Activated CD4-positive, alpha-beta T cell treated with anti-CD3 and anti-CD28 coated beads for 36 hours (primary cell): ENCODE results near the gene PDE8B. TPM values are rescaled to one million over a fixed set of nuclear protein-coding genes. Genes with fewer than 3 reads are reported as not detected.
A peak's percentile ranks its signal among the peaks of the same experiment; 100 is the strongest.

Experiments
- ATAC-seq: fragments of 200-7000 bp; cut with Tn5 transposase; one replicate; pipeline ENCODE4 v1.10.0; 2021; ENCODE audit warnings: mild to moderate bottlenecking, moderate library complexity
- CTCF ChIA-PET: fragments of 350-600 bp; sonication (Branson Sonifier 250); formaldehyde crosslinking; loops from one replicate; lab custom pipeline; 2021; ENCODE audit warnings: antibody characterized with exemption; lab: Charles Lee
- POLR2A ChIA-PET: fragments of 350-600 bp; sonication (Branson Sonifier 250); formaldehyde crosslinking; loops from one replicate; lab custom pipeline; 2021; ENCODE audit warnings: antibody characterized with exemption, inconsistent platforms; lab: Charles Lee
- DNase-seq: peaks from one replicate; pipeline ENCODE4 v3.0.0-alpha.2; 2020
- H3K27ac Mint-ChIP-seq: one replicate; pipeline ENCODE4 v1.8.0; 2021; ENCODE audit warnings: mixed read lengths
- H3K27me3 Mint-ChIP-seq: one replicate; pipeline ENCODE4 v1.8.0; 2021; ENCODE audit warnings: mixed read lengths
- H3K36me3 Mint-ChIP-seq: one replicate; pipeline ENCODE4 v1.8.0; 2021; ENCODE audit warnings: low read depth, mixed read lengths
- H3K4me1 Mint-ChIP-seq: one replicate; pipeline ENCODE4 v1.8.0; 2021; ENCODE audit warnings: mixed read lengths
- H3K4me3 Mint-ChIP-seq: one replicate; pipeline ENCODE4 v1.8.0; 2021; ENCODE audit warnings: mild to moderate bottlenecking, moderate library complexity, mixed read lengths
- H3K9me3 Mint-ChIP-seq: one replicate; pipeline ENCODE4 v1.8.0; 2021; ENCODE audit warnings: low read depth, mixed read lengths
- intact Hi-C, 2 experiments: fragments of 100-400 bp; cut with DNase I in 1 of 2; cut with micrococcal nuclease in 1 of 2; formaldehyde crosslinking; loops; one replicate each; pipeline versions ENCODE4 v1.14.2 to v1.15.1; 2022 to 2024; cut with DNase I, micrococcal nuclease
- total RNA-seq, 2 experiments: library from RNA; stranded (reverse); gene quantifications; one replicate each; pipeline ENCODE4 v1.2.3, GENCODE V29; 2021

PDE8B gene
- total RNA-seq, 2 experiments from 2014 or later = not detected

DNA sequence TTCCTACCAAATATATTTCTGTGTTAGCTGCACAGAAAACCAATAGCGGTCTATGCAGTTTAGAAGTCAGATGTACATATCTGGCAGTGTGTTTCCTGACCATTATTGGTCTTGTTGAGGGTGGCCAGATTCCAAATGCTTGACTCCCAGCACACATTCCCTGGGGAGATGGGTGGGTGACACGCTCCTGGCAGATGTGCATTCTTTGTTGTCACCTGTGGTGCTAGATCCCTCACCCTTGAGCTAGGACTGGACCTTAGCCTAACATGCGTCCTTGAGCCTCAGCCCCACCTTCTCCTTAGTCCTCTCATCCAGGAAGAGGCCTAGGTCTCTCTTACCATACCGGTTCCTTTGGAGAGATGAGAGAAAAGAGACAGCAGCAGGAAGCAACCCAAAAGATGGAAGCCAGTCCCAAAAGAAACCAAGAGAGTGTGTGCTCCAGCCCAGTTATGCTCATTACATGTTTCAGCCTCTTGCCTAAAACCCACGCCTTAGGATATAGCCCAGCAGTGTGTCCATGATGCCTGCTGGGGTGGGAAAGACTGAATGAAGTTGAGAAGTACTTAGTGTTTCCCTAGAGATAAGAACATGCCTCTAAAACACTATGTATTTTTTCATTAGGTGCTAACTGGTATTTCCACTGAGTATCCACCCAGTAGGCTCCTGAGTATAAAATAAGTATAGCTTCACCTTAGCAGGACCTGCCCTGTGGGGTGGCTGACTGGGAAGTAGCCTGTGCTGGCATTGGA lies 116.7 kb downstream of the PDE8B start:
- H3K9me3 Mint-ChIP-seq = no peaks in the 10 kb centered on the region
- ATAC-seq = no peak
- POLR2A ChIA-PET = no interaction called here
- intact Hi-C loops = no loop called here
- CTCF ChIA-PET = interaction anchor here (2.0 kb wide), 1 partner anchor 8 kb away, joined by 9 read pairs; no protein-coding TSS in a partner anchor
- H3K27me3 Mint-ChIP-seq = peaks cover 12% of the 10 kb centered on the region
- no peak for DNase-seq
- H3K4me3 Mint-ChIP-seq = no peak overlapping the region
- no peak overlapping the region for H3K27ac Mint-ChIP-seq
- peaks cover 16% of the 10 kb centered on the region for H3K4me1 Mint-ChIP-seq
- no peaks in the 10 kb centered on the region for H3K36me3 Mint-ChIP-seq

DNA sequence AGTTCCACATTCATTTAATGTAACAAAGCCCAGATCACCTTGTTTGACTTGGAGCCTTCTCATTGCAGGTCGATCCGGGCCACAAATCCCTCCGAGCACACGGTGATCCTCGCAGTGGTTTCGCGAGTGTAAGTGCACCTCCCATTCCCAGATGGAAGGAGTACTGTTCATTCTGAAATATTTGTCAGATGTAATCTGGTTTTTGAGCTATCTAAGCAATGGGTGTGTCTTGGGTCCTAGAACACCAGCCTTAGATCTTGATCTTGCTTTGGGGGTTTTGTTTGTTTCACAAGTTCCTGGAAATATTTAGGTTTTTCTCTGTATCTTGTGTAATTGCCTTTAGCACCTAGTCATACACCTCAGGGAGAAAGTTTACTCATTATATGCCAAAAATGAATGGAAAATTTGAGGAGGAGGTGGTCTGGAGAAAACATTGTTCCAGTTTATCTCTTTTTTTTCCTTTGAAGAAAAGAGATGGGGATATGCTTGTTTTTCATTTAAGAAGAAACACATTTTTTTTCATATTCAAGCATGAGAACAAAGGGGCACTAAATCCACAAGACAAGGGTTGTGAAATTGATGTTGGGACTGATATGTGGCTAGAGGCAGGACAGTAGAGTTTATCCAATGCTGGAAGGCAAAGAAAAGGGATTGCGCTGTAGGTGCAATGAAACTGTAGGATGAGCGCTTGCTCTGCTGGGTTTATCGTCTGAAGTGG lies 118.6 kb downstream of the PDE8B start:
- POLR2A ChIA-PET = interaction anchor here (1.1 kb wide), 1 partner anchor 50 kb away, joined by 3 read pairs; no protein-coding TSS in a partner anchor
- H3K4me3 Mint-ChIP-seq = no peak overlapping the region
- H3K36me3 Mint-ChIP-seq = no peaks in the 10 kb centered on the region
- intact Hi-C loops = loop anchor here (1.0 to 2.0 kb wide), 2 partner anchors 50 kb away; no protein-coding TSS in a partner anchor
- H3K4me1 Mint-ChIP-seq = peaks cover 16% of the 10 kb centered on the region
- H3K27me3 Mint-ChIP-seq = peaks cover 12% of the 10 kb centered on the region
- peak; percentile 84 for ATAC-seq
- H3K27ac Mint-ChIP-seq = peak overlapping the region; percentile 80
- H3K9me3 Mint-ChIP-seq = no peaks in the 10 kb centered on the region
- CTCF ChIA-PET = interaction anchor here (0.7 to 2.0 kb wide), 2 partner anchors 10 to 569 kb away, joined by 3 to 9 read pairs; no protein-coding TSS in a partner anchor
- DNase-seq = no peak

DNA sequence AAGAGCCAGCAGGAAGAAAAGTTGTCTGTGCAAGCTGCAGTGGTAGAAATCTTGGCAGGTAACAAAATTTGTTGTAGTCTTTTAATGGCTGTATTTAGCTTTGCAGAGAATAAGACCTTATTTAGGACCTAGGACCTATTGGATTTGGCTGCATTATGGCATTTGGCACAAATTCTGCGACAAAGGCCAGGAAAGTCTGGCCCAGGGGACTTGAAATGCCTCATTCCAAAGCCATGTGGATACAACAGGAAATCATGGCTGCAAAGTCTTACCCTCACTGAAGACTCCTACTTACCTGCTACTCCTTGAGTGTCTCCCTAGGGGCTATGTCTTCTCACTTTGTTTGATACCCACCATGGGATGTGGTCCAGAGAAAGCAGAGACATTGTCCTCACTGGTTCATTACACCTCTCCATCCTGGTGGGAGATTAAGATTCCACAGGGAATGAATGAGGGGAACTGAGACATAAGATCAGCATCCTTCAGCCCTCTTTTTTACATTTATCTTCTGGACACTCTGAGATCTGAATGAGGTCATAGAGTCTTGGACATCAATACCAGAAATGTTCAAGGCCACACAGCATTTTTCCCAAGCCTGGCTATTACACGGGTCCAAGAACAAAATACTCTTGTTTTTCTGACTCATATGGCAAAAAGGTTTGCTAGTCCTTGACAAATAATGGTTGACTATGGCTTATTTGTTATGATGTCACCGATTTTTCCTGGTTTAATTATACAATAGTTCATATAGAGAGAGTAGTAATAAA lies 119.4 kb downstream of the PDE8B start:
- intact Hi-C loops = loop anchor here (1.0 to 2.0 kb wide), 2 partner anchors 49 kb away; no protein-coding TSS in a partner anchor
- H3K27ac Mint-ChIP-seq = no peak overlapping the region
- H3K36me3 Mint-ChIP-seq = no peaks in the 10 kb centered on the region
- H3K4me1 Mint-ChIP-seq = peaks cover 16% of the 10 kb centered on the region
- DNase-seq (no peak), ATAC-seq (no peak)
- H3K27me3 Mint-ChIP-seq = peaks cover 12% of the 10 kb centered on the region
- ChIA-PET CTCF (no interaction called here), POLR2A (no interaction called here)
- no peaks in the 10 kb centered on the region for H3K9me3 Mint-ChIP-seq
- H3K4me3 Mint-ChIP-seq = no peak overlapping the region

DNA sequence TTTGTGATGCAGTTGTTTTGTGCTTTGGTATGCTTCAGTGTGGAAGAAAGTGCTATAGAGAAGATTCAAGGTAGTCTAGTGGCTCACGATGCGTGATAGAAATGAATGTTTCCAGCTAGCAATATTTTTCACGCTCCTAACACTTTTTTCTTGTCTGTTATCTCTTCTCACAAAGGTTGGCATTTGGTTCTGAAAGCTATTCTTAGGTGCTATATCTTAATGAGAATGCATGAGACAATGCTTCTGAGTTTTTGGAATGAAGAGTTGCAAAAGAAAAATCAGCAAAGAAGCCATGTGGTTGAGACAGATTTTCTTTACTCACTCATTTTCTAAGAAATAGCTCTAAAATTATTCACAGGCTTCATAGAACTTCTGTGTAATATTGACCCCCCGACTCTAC lies 122.6 kb downstream of the PDE8B start:
- intact Hi-C loops = no loop called here
- Mint-ChIP-seq H3K36me3 (no peaks in the 10 kb centered on the region), H3K4me1 (peaks cover 14% of the 10 kb centered on the region), H3K27me3 (peaks cover 12% of the 10 kb centered on the region), H3K27ac (no peak overlapping the region), H3K9me3 (no peaks in the 10 kb centered on the region), H3K4me3 (no peak overlapping the region)
- ChIA-PET CTCF (interaction anchor here (0.8 kb wide), 1 partner anchor 19 kb away, joined by 3 read pairs; no protein-coding TSS in a partner anchor), POLR2A (no interaction called here)
- DNase-seq = no peak
- ATAC-seq = no peak

DNA sequence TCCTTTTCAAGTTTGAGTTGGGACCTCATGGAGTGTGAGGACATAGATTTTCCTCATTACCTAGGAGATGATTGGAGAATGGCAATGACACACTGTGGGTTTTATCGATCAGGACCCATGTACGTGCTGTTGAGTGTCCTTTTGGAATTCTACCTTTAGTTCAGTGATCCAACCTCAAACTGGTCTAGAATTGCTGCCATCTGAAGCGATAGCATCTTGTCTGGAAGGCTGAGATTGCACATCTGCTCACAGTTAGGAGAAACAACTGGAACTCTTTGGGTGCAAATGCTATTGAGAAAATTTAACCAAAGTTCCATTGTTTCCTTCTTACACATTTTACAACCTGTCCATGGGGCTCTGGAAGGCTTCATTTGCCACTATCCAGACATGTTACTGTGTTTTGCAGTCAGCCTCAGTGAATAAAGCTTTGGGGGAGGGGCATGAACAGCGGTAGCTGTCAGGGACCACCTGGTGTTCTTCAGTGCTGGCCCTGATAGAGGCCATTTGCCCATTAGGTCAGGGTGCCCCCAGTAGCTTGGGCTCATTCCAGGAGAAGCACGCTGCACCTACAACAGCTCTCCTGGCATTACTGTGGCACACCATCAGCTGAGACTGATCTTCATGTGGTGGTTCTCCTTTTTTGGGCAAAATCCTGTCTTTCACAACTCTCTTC lies 123.1 kb downstream of the PDE8B start:
- peaks cover 12% of the 10 kb centered on the region for H3K27me3 Mint-ChIP-seq
- ATAC-seq (no peak), DNase-seq (no peak)
- peaks cover 11% of the 10 kb centered on the region for H3K4me1 Mint-ChIP-seq
- ChIA-PET POLR2A (interaction anchor here (0.7 kb wide), 1 partner anchor 104 kb away, joined by 5 read pairs; no protein-coding TSS in a partner anchor), CTCF (interaction anchor here (0.8 kb wide), 2 partner anchors 19 to 114 kb away, joined by 3 read pairs; no protein-coding TSS in a partner anchor)
- H3K27ac Mint-ChIP-seq = no peak overlapping the region
- no peaks in the 10 kb centered on the region for H3K9me3 Mint-ChIP-seq
- H3K4me3 Mint-ChIP-seq = no peak overlapping the region
- H3K36me3 Mint-ChIP-seq = no peaks in the 10 kb centered on the region
- intact Hi-C loops = no loop called here

DNA sequence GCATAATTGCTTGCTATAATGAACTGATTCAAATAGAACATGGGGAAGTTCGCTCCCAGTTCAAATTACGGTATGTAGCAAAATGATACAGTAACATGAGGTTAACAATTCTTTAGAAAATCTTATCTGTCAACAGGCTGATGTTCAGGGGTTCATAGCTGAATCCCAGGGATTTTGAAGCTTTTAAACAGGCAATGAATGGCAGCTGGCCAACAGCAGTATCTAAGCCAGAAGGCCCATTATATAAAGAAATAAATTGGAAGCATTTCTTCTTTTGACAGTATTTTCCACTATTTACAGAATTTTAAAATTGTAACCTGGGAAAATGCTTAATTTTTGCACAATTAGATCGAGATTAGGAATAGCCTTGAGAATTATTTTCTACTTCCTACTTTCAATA lies 126.8 kb downstream of the PDE8B start:
- Mint-ChIP-seq H3K4me1 (no peaks in the 10 kb centered on the region), H3K9me3 (no peaks in the 10 kb centered on the region), H3K36me3 (no peaks in the 10 kb centered on the region), H3K4me3 (no peak overlapping the region), H3K27me3 (peaks cover 1% of the 10 kb centered on the region), H3K27ac (no peak overlapping the region)
- intact Hi-C loops = no loop called here
- no peak for ATAC-seq
- ChIA-PET CTCF (no interaction called here), POLR2A (no interaction called here)
- DNase-seq = no peak

DNA sequence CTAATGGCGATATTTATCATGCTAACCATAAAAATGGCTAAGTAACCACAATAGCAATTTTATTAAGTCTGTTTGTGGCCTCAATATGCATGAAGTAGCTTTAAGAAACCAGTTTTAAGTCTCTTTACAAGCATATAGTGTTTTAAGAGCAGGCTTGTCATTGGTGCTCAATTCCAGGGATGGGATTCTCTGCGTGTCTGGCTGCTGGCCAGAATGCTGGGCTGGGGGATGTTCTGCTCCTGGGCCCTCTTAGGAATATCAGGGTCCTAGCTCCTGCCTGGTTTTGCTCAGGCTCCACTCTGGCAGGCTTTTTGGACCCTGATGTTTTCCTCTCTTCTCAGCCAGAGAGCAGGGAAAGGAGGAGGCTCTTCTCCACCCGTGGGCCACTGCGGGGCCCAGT lies 127.2 kb downstream of the PDE8B start:
- ChIA-PET CTCF (no interaction called here), POLR2A (no interaction called here)
- ATAC-seq = no peak
- Mint-ChIP-seq H3K9me3 (no peaks in the 10 kb centered on the region), H3K36me3 (no peaks in the 10 kb centered on the region), H3K27me3 (peaks cover 1% of the 10 kb centered on the region), H3K27ac (no peak overlapping the region), H3K4me3 (no peak overlapping the region), H3K4me1 (no peaks in the 10 kb centered on the region)
- DNase-seq = no peak
- intact Hi-C loops = no loop called here

DNA sequence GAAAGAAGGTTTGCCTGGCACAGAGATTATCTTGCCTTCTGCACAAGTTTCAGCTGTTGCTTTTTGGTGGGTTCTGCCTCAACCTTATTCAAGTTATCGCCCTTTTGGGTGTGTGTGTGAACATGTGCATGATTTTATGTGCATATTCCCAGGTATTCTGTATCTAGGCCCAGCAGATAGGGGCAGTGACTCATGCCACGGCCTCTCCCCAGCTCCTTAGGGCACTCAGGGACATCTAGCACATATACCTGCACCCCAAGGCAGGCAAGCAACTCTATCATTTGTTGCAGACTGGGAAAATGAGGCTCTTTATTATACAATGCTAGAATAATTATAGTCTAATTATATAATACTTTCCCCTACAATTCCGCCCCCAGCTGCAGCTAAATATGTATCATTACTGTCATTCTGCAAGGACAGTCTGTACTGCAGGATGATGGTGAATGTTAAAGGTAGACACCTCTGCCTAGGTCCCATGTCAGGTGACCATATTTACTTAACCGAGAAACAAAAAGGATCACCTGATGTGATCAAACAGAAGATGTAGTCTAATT lies 128.9 kb downstream of the PDE8B start:
- Mint-ChIP-seq H3K4me3 (no peak overlapping the region), H3K27me3 (peaks cover 1% of the 10 kb centered on the region), H3K9me3 (no peaks in the 10 kb centered on the region), H3K4me1 (no peaks in the 10 kb centered on the region), H3K27ac (no peak overlapping the region), H3K36me3 (no peaks in the 10 kb centered on the region)
- intact Hi-C loops = no loop called here
- DNase-seq = no peak
- ATAC-seq = no peak
- POLR2A ChIA-PET = no interaction called here
- CTCF ChIA-PET = no interaction called here

DNA sequence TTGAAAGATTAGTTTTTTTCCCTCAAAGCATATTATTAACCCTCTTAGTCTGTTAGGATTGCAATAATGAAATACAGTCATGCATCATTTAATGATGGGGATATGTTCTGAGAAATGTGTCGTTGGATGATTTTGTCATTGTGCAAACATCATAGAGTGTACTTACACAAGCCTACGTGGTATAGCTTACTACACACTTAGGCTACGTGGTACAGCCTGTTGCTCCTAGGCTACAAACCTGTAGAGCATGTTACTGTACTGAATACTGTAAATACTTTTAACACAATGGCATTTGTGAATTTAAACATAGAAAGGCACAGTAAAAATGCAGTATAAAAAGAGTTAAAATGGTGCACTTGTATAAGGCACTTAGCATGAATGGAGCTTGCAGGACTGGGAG lies 132.7 kb downstream of the PDE8B start:
- Mint-ChIP-seq H3K27ac (no peak overlapping the region), H3K27me3 (peaks cover 1% of the 10 kb centered on the region), H3K9me3 (no peaks in the 10 kb centered on the region), H3K4me1 (no peaks in the 10 kb centered on the region), H3K36me3 (no peaks in the 10 kb centered on the region), H3K4me3 (no peak overlapping the region)
- ATAC-seq (no peak), DNase-seq (no peak)
- ChIA-PET CTCF (interaction anchor here (1.2 kb wide), 1 partner anchor 149 kb away, joined by 4 read pairs; the partner anchor contains the start of gene WDR41), POLR2A (interaction anchor here (0.7 kb wide), 1 partner anchor 162 kb away, joined by 3 read pairs; no protein-coding TSS in a partner anchor)
- intact Hi-C loops = no loop called here

DNA sequence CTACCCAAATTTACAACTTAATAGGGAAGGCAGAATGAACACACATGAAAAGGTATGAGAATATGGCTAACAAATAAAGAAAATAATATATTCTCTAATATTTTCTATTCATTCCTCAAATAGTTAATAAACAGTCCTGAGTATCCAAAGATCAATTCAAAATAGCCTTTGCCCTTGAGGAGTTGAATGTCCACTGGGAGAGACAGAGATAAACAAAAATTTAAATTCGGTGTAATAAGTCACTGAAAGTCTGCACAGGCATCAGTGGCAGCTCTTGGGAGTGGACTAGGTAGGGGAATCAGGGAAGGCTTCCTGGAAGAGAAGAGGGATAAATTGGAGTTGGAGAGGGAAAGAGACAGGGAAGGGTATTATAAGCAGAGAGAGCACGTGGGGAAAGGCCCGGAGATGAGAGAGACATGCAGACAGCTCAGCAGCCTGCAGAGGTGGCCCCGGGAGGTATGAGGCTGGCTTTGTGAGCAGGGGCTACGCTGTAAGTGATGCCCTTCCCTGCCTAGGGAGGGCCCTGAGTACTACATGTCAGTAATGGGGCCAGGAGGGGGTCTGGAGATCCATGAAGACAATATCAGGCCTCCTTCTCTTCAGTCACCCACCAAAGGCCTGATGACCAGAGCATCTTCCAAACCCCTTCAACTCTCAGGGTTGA lies 137.1 kb downstream of the PDE8B start:
- no peaks in the 10 kb centered on the region for H3K36me3 Mint-ChIP-seq
- no peaks in the 10 kb centered on the region for H3K4me1 Mint-ChIP-seq
- H3K4me3 Mint-ChIP-seq = no peak overlapping the region
- ChIA-PET CTCF (no interaction called here), POLR2A (no interaction called here)
- intact Hi-C loops = no loop called here
- ATAC-seq = no peak
- no peak overlapping the region for H3K27ac Mint-ChIP-seq
- H3K27me3 Mint-ChIP-seq = no peaks in the 10 kb centered on the region
- no peak for DNase-seq
- H3K9me3 Mint-ChIP-seq = no peaks in the 10 kb centered on the region
